ENCODE data around the gene RPL23.

RPL23 gene

GRCh38 chr17:38874505-38875400 lies 21.2 kb upstream of the RPL23 start:
- no peak for DNase-seq
- H3K9me3 Mint-ChIP-seq = no peaks in the 10 kb centered on the region
- no peak overlapping the region for H3K4me3 Mint-ChIP-seq
- H3K27ac Mint-ChIP-seq = peak overlapping the region; percentile 97
- H3K27me3 Mint-ChIP-seq = no peaks in the 10 kb centered on the region
- H3K36me3 Mint-ChIP-seq (ENCODE audit: low read depth) = peaks cover 65% of the 10 kb centered on the region
- H3K4me1 Mint-ChIP-seq (ENCODE audit: low read depth) = peaks cover 78% of the 10 kb centered on the region

- no peaks in the 10 kb centered on the region for H3K27me3 Mint-ChIP-seq
- H3K36me3 Mint-ChIP-seq (ENCODE audit: low read depth) = peaks cover 57% of the 10 kb centered on the region
- H3K9me3 Mint-ChIP-seq = no peaks in the 10 kb centered on the region
- H3K27ac Mint-ChIP-seq = peak overlapping the region; percentile 97
- DNase-seq = no peak
- H3K4me3 Mint-ChIP-seq = peak overlapping the region; percentile 27
- H3K4me1 Mint-ChIP-seq (ENCODE audit: low read depth) = peaks cover 76% of the 10 kb centered on the region
These were observed 20.3 kb upstream of the RPL23 start for GRCh38 chr17:38873640-38874380.

GRCh38 chr17:38872671-38873385 lies 19.3 kb upstream of the RPL23 start:
- peak overlapping the region; percentile 91 for H3K4me3 Mint-ChIP-seq
- peaks cover 47% of the 10 kb centered on the region for H3K36me3 Mint-ChIP-seq (ENCODE audit: low read depth)
- peak overlapping the region; percentile 97 for H3K27ac Mint-ChIP-seq
- peaks cover 76% of the 10 kb centered on the region for H3K4me1 Mint-ChIP-seq (ENCODE audit: low read depth)
- no peaks in the 10 kb centered on the region for H3K9me3 Mint-ChIP-seq
- DNase-seq = no peak
- no peaks in the 10 kb centered on the region for H3K27me3 Mint-ChIP-seq

- Mint-ChIP-seq H3K27me3 (no peaks in the 10 kb centered on the region), H3K4me1 (ENCODE audit: low read depth) (peaks cover 74% of the 10 kb centered on the region), H3K27ac (peak overlapping the region; percentile 97), H3K36me3 (ENCODE audit: low read depth) (peaks cover 43% of the 10 kb centered on the region), H3K4me3 (peak overlapping the region; percentile 91), H3K9me3 (no peaks in the 10 kb centered on the region)
- DNase-seq = no peak
These were observed 18.5 kb upstream of the RPL23 start for GRCh38 chr17:38872027-38872511.

- H3K27me3 Mint-ChIP-seq = no peaks in the 10 kb centered on the region
- peak; percentile 81 for DNase-seq
- peaks cover 37% of the 10 kb centered on the region for H3K36me3 Mint-ChIP-seq (ENCODE audit: low read depth)
- H3K4me3 Mint-ChIP-seq = peak overlapping the region; percentile 91
- peaks cover 69% of the 10 kb centered on the region for H3K4me1 Mint-ChIP-seq (ENCODE audit: low read depth)
- peak overlapping the region; percentile 97 for H3K27ac Mint-ChIP-seq
- no peaks in the 10 kb centered on the region for H3K9me3 Mint-ChIP-seq
These were observed 17.9 kb upstream of the RPL23 start for GRCh38 chr17:38871247-38872015.

GRCh38 chr17:38870259-38871165 lies 17.0 kb upstream of the RPL23 start:
- Mint-ChIP-seq H3K27ac (peak overlapping the region; percentile 97), H3K4me1 (ENCODE audit: low read depth) (peaks cover 61% of the 10 kb centered on the region), H3K9me3 (no peaks in the 10 kb centered on the region), H3K36me3 (ENCODE audit: low read depth) (peaks cover 36% of the 10 kb centered on the region), H3K4me3 (peak overlapping the region; percentile 91), H3K27me3 (no peaks in the 10 kb centered on the region)
- peak; percentile 79 for DNase-seq

GRCh38 chr17:38869526-38870258 lies 16.2 kb upstream of the RPL23 start, which contains the start of gene LASP1:
LASP1 (plus strand) TSS chr17:38870058; CDS start chr17:38870190, 132 bp downstream.
- H3K36me3 Mint-ChIP-seq (ENCODE audit: low read depth) = peaks cover 36% of the 10 kb centered on the region
- H3K4me1 Mint-ChIP-seq (ENCODE audit: low read depth) = peaks cover 53% of the 10 kb centered on the region
- H3K27me3 Mint-ChIP-seq = no peaks in the 10 kb centered on the region
- peak within 1 kb of the TSS; percentile 99 for H3K27ac Mint-ChIP-seq
- DNase-seq = peak; percentile 92
- no peaks in the 10 kb centered on the region for H3K9me3 Mint-ChIP-seq
- H3K4me3 Mint-ChIP-seq = peak within 1 kb of the TSS; percentile 91

GRCh38 chr17:38868817-38869525 lies 15.4 kb upstream of the RPL23 start:
- Mint-ChIP-seq H3K36me3 (ENCODE audit: low read depth) (peaks cover 35% of the 10 kb centered on the region), H3K9me3 (no peaks in the 10 kb centered on the region), H3K27ac (peak overlapping the region; percentile 99), H3K4me1 (ENCODE audit: low read depth) (peaks cover 45% of the 10 kb centered on the region), H3K27me3 (no peaks in the 10 kb centered on the region), H3K4me3 (peak overlapping the region; percentile 91)
- DNase-seq = peak; percentile 98

- H3K4me3 Mint-ChIP-seq = peak overlapping the region; percentile 91
- H3K27ac Mint-ChIP-seq = peak overlapping the region; percentile 99
- DNase-seq = peak; percentile 40
- H3K36me3 Mint-ChIP-seq (ENCODE audit: low read depth) = peaks cover 30% of the 10 kb centered on the region
- H3K9me3 Mint-ChIP-seq = no peaks in the 10 kb centered on the region
- H3K27me3 Mint-ChIP-seq = no peaks in the 10 kb centered on the region
- H3K4me1 Mint-ChIP-seq (ENCODE audit: low read depth) = peaks cover 38% of the 10 kb centered on the region
These were observed 14.7 kb upstream of the RPL23 start for GRCh38 chr17:38867968-38868816.

- Mint-ChIP-seq H3K27me3 (no peaks in the 10 kb centered on the region), H3K9me3 (no peaks in the 10 kb centered on the region), H3K36me3 (ENCODE audit: low read depth) (peaks cover 23% of the 10 kb centered on the region), H3K4me3 (peak overlapping the region; percentile 91), H3K4me1 (ENCODE audit: low read depth) (peaks cover 30% of the 10 kb centered on the region), H3K27ac (peak overlapping the region; percentile 99)
- DNase-seq = peak; percentile 82
These were observed 13.9 kb upstream of the RPL23 start for GRCh38 chr17:38867179-38867967.
